HL-60 (cell line): ENCODE data around the gene DOCK2.

ENCODE experiments used
- DNase-seq, 2 experiments: peaks; one replicate each; pipeline ENCODE4 v3.0.0-alpha.2; 2010 to 2020; ENCODE audit warnings: low read depth in 1 of 2, low spot score in 1 of 2
- H3K27ac ChIP-seq: fragments of 250-450 bp; sonication (Bioruptor Pico); replicated peaks from 2 replicates; pipeline ENCODE4 v1.5.1; 2020; ENCODE audit warnings: mild to moderate bottlenecking, moderate library complexity
- H3K27me3 ChIP-seq: fragments of 250-450 bp; sonication (Bioruptor Pico); 2 replicates; pipeline ENCODE4 v1.5.1; 2021; ENCODE audit warnings: mild to moderate bottlenecking, moderate library complexity; ENCODE audit not compliant: insufficient read depth, poor library complexity, severe bottlenecking
- H3K4me3 ChIP-seq: replicated peaks from 2 replicates; pipeline ENCODE4 v1.5.1; 2011; ENCODE audit warnings: mild to moderate bottlenecking, control low read depth, low read length; ENCODE audit not compliant: insufficient read depth
- CTCF ChIP-seq: IDR thresholded peaks from one replicate; pipeline ENCODE4 v1.5.1; 2011; ENCODE audit warnings: low read length, control low read depth, inconsistent platforms; ENCODE audit not compliant: insufficient read depth
- GABPA ChIP-seq: IDR thresholded peaks from 2 replicates; pipeline ENCODE4 v1.6.1; 2012; ENCODE audit warnings: low read depth
- POLR2AphosphoS5 ChIP-seq: IDR thresholded peaks from 2 replicates; pipeline ENCODE4 v1.6.1; 2012; ENCODE audit warnings: low read depth
- REST ChIP-seq: IDR thresholded peaks from 2 replicates; pipeline ENCODE4 v1.6.1; 2012; ENCODE audit warnings: low read depth; ENCODE audit not compliant: insufficient replicate concordance
- SPI1 ChIP-seq: IDR thresholded peaks from 2 replicates; pipeline ENCODE4 v1.6.1; 2012; ENCODE audit warnings: low read depth, mild to moderate bottlenecking, borderline replicate concordance

DOCK2 gene

GRCh38 chr5:170114271-170114670 is 477.2 kb downstream of the DOCK2 start:
- no peak for DNase-seq
- H3K4me3 ChIP-seq: no peak overlapping the region
- H3K27me3 ChIP-seq: no peaks in the 10 kb centered on the region
- peak overlapping the region; percentile 89 for H3K27ac ChIP-seq
- no peak for TF ChIP-seq SPI1
- TF ChIP-seq REST: no peak
- no peak for TF ChIP-seq POLR2AphosphoS5
- TF ChIP-seq GABPA: no peak

GRCh38 chr5:170115925-170116324 is 478.9 kb downstream of the DOCK2 start:
- Histone ChIP-seq H3K27ac (no peak overlapping the region), H3K4me3 (no peak overlapping the region), H3K27me3 (no peaks in the 10 kb centered on the region)
- TF ChIP-seq POLR2AphosphoS5 (no peak), REST (no peak), CTCF (no peak), SPI1 (no peak), GABPA (no peak)
- DNase-seq: no peak

- Histone ChIP-seq H3K27ac (no peak overlapping the region), H3K27me3 (no peaks in the 10 kb centered on the region), H3K4me3 (no peak overlapping the region)
- DNase-seq: no peak
- TF ChIP-seq GABPA (no peak), SPI1 (no peak), REST (no peak), POLR2AphosphoS5 (no peak), CTCF (no peak)
These were observed 480.7 kb downstream of the DOCK2 start for GRCh38 chr5:170117736-170118135.
